ENCODE measurements around the gene GALNT13. TPM values are rescaled to one million over a fixed set of nuclear protein-coding genes. Genes with fewer than 3 reads are reported as not detected.

The GALNT13 gene
- polyA plus RNA-seq, 3 donors: not detected

DNA sequence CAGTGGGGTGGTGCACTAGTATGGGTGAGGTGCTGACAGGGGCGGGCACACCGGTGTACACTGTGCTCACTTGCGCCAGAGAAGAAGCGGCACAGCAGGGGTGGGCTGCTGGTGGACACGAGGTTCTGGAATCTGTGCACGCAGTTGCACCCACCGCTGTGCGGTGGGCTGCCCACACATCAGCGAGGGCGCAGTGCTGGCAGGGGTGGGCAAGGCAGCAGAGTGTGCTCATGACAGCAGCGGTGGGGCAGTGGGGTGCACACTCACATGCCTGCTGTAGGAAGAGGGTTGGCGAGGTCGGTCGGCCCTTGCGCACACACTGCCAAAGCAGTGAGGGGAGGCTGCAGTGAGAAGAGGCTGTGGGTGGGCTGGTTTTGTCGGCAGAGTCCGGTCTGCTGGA lies 141.8 kb downstream of the GALNT13 start:
- Histone ChIP-seq H3K4me3 (replicated peaks in 1 of 3; ENCODE audit: low read depth in 2 of 3, low read length in 3 of 3) (no peak overlapping the region), H3K9me3 (replicated peaks in 1 of 2; ENCODE audit: control insufficient read depth in 1 of 2, insufficient read depth in 1 of 2, low read length in 2 of 2) (peaks cover 16 to 28% of the 10 kb centered on the region in 2 donors), H3K27ac (ENCODE audit: low read depth in 1 of 2, low read length in 2 of 2) (no peak overlapping the region), H3K4me1 (ENCODE audit: control insufficient read depth in 1 of 2, insufficient read depth in 2 of 2, low read length in 2 of 2) (no peaks in the 10 kb centered on the region), H3K36me3 (replicated peaks in 1 of 2; ENCODE audit: control insufficient read depth in 1 of 2, insufficient read depth in 2 of 2, low read length in 2 of 2) (no peaks in the 10 kb centered on the region), H2AFZ (ENCODE audit: insufficient read depth, low read depth, low read length, poor library complexity, severe bottlenecking) (no peak overlapping the region), H3K9ac (ENCODE audit: insufficient read depth, low read length, poor library complexity, severe bottlenecking) (no peak overlapping the region), H3K79me2 (ENCODE audit: insufficient read depth, low read length) (no peaks in the 10 kb centered on the region), H4K20me1 (ENCODE audit: insufficient read depth, low read length) (no peaks in the 10 kb centered on the region), H3K27me3 (ENCODE audit: control insufficient read depth in 2 of 2, insufficient read depth in 2 of 2, low read length in 2 of 2) (no peaks in the 10 kb centered on the region), H3K4me2 (replicated peaks; ENCODE audit: extremely low read depth, low read length, poor library complexity, severe bottlenecking) (no peak overlapping the region)
- TF ChIP-seq, protein P1, sequence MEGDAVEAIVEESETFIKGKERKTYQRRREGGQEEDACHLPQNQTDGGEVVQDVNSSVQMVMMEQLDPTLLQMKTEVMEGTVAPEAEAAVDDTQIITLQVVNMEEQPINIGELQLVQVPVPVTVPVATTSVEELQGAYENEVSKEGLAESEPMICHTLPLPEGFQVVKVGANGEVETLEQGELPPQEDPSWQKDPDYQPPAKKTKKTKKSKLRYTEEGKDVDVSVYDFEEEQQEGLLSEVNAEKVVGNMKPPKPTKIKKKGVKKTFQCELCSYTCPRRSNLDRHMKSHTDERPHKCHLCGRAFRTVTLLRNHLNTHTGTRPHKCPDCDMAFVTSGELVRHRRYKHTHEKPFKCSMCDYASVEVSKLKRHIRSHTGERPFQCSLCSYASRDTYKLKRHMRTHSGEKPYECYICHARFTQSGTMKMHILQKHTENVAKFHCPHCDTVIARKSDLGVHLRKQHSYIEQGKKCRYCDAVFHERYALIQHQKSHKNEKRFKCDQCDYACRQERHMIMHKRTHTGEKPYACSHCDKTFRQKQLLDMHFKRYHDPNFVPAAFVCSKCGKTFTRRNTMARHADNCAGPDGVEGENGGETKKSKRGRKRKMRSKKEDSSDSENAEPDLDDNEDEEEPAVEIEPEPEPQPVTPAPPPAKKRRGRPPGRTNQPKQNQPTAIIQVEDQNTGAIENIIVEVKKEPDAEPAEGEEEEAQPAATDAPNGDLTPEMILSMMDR (IDR thresholded peaks at IDR 0.05): no peak
- 95% methylated on average over 17 of the region's 17 CpGs for WGBS (ENCODE audit: insufficient coverage)
- no peaks in the 10 kb centered on the region for H3K4me1 Mint-ChIP-seq
- H3K9me3 Mint-ChIP-seq: peaks cover 7 to 26% (median 18%) of the 10 kb centered on the region in 7 donors
- intact Hi-C loops (cut with micrococcal nuclease): no loop called here
- no peak overlapping the region for H3K27ac Mint-ChIP-seq
- DNase-seq: no peak
- no peak overlapping the region for H3K4me3 Mint-ChIP-seq
- no peaks in the 10 kb centered on the region for H3K36me3 Mint-ChIP-seq
- no peaks in the 10 kb centered on the region for H3K27me3 Mint-ChIP-seq (ENCODE audit: low read depth in 3 of 3)

DNA sequence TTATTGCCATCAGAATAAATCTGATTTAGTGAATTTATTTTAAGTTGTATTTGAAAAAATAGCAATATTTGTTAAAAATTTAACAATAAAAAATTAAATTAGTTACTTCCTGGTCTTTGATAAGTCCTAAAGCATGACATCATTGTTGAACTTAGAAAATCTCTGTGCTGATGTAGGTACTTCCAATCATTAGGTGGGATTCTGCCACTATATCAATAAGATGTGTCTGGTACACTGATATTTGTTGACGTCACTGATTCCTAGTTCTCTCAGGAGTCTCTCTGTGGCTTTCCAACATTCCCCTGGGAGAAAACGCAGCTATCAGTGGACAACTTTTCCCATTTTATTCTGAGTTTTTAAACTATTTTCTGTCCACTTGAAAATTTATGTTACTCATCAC lies 143.5 kb downstream of the GALNT13 start:
- peaks cover 16 to 23% of the 10 kb centered on the region in 2 donors for H3K9me3 ChIP-seq (replicated peaks in 1 of 2; ENCODE audit: control insufficient read depth in 1 of 2, insufficient read depth in 1 of 2, low read length in 2 of 2)
- H3K4me2 ChIP-seq (replicated peaks; ENCODE audit: extremely low read depth, low read length, poor library complexity, severe bottlenecking): no peak overlapping the region
- H2AFZ ChIP-seq (ENCODE audit: insufficient read depth, low read depth, low read length, poor library complexity, severe bottlenecking): no peak overlapping the region
- no peak for DNase-seq
- H3K36me3 ChIP-seq (replicated peaks in 1 of 2; ENCODE audit: control insufficient read depth in 1 of 2, insufficient read depth in 2 of 2, low read length in 2 of 2): no peaks in the 10 kb centered on the region
- no peaks in the 10 kb centered on the region for H3K79me2 ChIP-seq (ENCODE audit: insufficient read depth, low read length)
- H3K4me1 Mint-ChIP-seq: no peaks in the 10 kb centered on the region
- no peak overlapping the region for H3K27ac ChIP-seq (ENCODE audit: low read depth in 1 of 2, low read length in 2 of 2)
- intact Hi-C loops (cut with micrococcal nuclease): no loop called here
- no peak overlapping the region for H3K27ac Mint-ChIP-seq
- TF ChIP-seq, protein P1 (IDR thresholded peaks at IDR 0.05): no peak
- no peaks in the 10 kb centered on the region for H3K4me1 ChIP-seq (ENCODE audit: control insufficient read depth in 1 of 2, insufficient read depth in 2 of 2, low read length in 2 of 2)
- H3K27me3 ChIP-seq (ENCODE audit: control insufficient read depth in 2 of 2, insufficient read depth in 2 of 2, low read length in 2 of 2): no peaks in the 10 kb centered on the region
- H4K20me1 ChIP-seq (ENCODE audit: insufficient read depth, low read length): no peaks in the 10 kb centered on the region
- H3K4me3 ChIP-seq (replicated peaks in 1 of 3; ENCODE audit: low read depth in 2 of 3, low read length in 3 of 3): no peak overlapping the region
- no peak overlapping the region for H3K4me3 Mint-ChIP-seq
- WGBS (ENCODE audit: insufficient coverage): no CpG with 5 or more reads among the region's 2 CpGs
- no peaks in the 10 kb centered on the region for H3K27me3 Mint-ChIP-seq (ENCODE audit: low read depth in 3 of 3)
- H3K9me3 Mint-ChIP-seq: peaks cover 9 to 27% (median 18%) of the 10 kb centered on the region in 7 donors
- no peak overlapping the region for H3K9ac ChIP-seq (ENCODE audit: insufficient read depth, low read length, poor library complexity, severe bottlenecking)
- H3K36me3 Mint-ChIP-seq: no peaks in the 10 kb centered on the region

Measured in CD14-positive monocyte (primary cell).